ENCODE results near the gene QRICH2.
"Not testable (repeated sequence)": the region's sequence is repeated elsewhere in the genome, so short reads cannot be mapped to it uniquely, and the experiment has no call there.

Gene QRICH2

DNA sequence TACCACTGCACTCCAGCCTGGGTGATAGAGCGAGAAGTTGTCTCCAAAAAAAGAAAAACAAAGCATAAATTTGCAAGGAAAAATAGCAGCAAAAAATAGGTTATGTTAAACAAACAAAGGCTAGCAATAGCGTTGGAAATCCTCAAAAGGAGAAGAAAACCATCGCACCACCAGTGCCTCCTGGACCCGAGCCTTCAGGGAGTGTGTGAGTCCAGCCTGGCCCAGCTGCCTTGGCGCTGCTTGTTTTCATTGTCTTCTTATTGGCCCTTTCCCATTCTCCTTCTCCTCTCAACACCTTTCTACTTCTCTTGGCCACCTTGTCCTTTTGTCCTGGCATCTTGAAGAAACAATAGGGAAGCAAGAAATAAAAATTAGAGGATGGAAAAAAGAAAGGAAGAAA is 47.4 kb downstream of the QRICH2 start:
- H3K36me3 ChIP-seq (ENCODE audit: control insufficient read depth, insufficient read depth, low read length) = no peaks in the 10 kb centered on the region
- H3K4me3 ChIP-seq (replicated peaks; ENCODE audit: low read depth, low read length) = peak overlapping the region; percentile 46
- TF ChIP-seq, protein P1, sequence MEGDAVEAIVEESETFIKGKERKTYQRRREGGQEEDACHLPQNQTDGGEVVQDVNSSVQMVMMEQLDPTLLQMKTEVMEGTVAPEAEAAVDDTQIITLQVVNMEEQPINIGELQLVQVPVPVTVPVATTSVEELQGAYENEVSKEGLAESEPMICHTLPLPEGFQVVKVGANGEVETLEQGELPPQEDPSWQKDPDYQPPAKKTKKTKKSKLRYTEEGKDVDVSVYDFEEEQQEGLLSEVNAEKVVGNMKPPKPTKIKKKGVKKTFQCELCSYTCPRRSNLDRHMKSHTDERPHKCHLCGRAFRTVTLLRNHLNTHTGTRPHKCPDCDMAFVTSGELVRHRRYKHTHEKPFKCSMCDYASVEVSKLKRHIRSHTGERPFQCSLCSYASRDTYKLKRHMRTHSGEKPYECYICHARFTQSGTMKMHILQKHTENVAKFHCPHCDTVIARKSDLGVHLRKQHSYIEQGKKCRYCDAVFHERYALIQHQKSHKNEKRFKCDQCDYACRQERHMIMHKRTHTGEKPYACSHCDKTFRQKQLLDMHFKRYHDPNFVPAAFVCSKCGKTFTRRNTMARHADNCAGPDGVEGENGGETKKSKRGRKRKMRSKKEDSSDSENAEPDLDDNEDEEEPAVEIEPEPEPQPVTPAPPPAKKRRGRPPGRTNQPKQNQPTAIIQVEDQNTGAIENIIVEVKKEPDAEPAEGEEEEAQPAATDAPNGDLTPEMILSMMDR (IDR thresholded peaks at IDR 0.05; ENCODE audit: insufficient read depth, low read length, poor library complexity, severe bottlenecking) = no peak
- DNase-seq (ENCODE audit: extremely low read depth, insufficient read length) = no peak
- no peaks in the 10 kb centered on the region for H3K27me3 ChIP-seq (replicated peaks; ENCODE audit: control insufficient read depth, insufficient read depth, low read length)

DNA sequence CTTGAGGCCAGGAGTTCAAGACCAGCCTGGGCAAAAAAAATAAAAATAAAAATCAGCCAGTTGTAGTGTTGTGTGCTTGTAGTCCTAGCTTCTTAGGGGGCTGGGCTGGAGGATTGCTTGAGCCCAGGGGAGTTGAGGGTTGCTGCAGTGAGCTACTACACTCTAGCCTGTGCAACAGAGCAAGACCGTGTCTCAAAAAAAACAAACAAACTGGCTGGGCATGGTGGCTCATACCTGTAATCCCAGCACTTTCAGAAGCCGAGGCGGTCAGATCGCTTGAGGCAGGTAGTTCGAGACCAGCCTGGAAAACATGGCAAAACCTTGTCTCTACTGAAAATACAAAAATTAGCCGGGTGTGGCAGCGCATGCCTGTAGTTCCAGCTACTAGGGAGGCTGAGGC is 47.9 kb downstream of the QRICH2 start:
- no peak for DNase-seq (ENCODE audit: extremely low read depth, insufficient read length)

DNA sequence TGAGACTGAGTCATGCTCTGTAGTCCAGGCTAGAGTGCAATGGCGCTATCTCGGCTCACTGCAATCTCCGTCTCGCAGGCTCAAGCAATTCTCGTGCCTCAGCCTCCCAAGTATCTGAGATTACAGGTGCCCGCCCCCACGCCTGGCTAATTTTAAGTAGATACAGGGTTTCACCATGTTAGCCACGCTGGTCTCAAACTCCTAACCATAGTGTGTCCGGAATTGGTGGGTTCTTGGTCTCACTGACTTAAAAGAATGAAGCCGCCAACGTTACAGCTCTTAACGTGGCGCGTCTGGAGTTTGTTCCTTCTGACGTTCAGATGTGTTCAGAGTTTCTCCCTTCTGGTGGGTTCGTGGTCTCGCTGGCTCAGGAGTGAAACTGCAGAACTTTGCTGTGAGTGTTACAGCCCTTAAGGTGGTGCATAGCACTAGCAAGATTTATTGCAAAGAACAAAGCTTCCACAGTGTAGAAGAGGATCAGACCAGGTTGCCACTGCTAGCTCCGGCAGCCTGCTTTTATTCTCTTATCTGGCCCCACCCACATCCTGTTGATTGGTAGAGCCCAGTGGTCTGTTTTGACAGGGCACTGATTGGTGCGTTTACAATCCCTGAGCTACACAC is 51.5 kb downstream of the QRICH2 start:
- H3K4me3 ChIP-seq (replicated peaks; ENCODE audit: low read depth, low read length); H3K27me3 ChIP-seq (replicated peaks; ENCODE audit: control insufficient read depth, insufficient read depth, low read length); DNase-seq (ENCODE audit: extremely low read depth, insufficient read length); H3K36me3 ChIP-seq (ENCODE audit: control insufficient read depth, insufficient read depth, low read length): not testable (repeated sequence)

More for the DNA sequence above, 47.9 kb downstream of the QRICH2 start:
- Histone ChIP-seq H3K4me3 (replicated peaks; ENCODE audit: low read depth, low read length) (no peak overlapping the region), H3K27me3 (replicated peaks; ENCODE audit: control insufficient read depth, insufficient read depth, low read length) (no peaks in the 10 kb centered on the region), H3K36me3 (ENCODE audit: control insufficient read depth, insufficient read depth, low read length) (no peaks in the 10 kb centered on the region)
- TF ChIP-seq, protein P1 (IDR thresholded peaks at IDR 0.05; ENCODE audit: insufficient read depth, low read length, poor library complexity, severe bottlenecking) = no peak

DNA sequence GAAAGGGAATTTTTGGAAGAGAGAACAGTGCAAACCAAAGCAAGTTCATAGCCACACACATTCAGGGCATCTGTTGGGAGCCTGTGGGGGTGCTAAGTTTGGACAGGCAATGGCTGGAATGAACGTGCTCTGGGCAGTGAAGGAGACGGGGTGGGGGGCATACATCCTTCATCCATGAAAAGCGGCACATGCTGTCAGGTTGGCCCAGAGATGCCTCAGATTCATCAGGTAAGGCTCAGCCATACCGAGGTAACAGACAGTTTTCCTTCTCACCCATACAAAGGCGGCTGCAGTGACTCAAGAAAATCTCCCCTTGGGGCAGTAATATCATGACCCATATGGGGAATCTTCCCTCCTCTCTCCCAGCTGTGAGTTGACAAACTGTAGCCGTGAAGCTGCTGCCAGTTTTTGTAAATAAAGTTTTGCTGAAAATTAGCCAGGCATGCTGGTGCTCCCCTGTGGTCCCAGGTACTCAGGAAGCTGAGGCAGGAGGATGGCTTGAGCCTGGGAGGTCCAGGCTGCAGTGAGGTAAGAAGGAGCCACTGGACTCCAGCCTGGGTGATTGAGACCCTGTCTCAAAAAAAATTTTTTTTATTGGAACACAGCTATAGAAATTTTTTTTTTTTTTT is 52.2 kb downstream of the QRICH2 start:
- TF ChIP-seq, protein P1 (IDR thresholded peaks at IDR 0.05; ENCODE audit: insufficient read depth, low read length, poor library complexity, severe bottlenecking) = no peak

DNA sequence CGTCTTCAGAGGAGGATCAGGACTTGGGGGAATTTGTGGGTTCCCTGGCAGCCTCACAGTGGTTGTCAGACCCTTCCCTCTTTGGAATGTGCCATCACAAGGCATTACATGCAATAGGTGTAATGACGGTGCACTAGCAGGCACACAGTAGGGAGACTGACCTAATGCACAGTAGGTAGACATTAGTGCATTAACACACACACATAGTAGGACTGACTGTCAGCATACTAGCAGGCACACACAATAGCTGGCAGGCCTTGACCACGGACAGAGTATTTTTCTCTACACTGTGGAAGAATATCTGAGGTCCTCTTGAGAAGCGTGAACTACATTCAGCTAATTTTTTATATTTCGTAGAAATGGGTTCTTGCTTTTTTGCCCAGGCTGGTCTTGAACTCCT is 53.8 kb downstream of the QRICH2 start:
- DNase-seq (ENCODE audit: extremely low read depth, insufficient read length) = no peak
- Histone ChIP-seq H3K36me3 (ENCODE audit: control insufficient read depth, insufficient read depth, low read length) (no peaks in the 10 kb centered on the region), H3K27me3 (replicated peaks; ENCODE audit: control insufficient read depth, insufficient read depth, low read length) (no peaks in the 10 kb centered on the region), H3K4me3 (replicated peaks; ENCODE audit: low read depth, low read length) (no peak overlapping the region)
- TF ChIP-seq, protein P1 (IDR thresholded peaks at IDR 0.05; ENCODE audit: insufficient read depth, low read length, poor library complexity, severe bottlenecking) = no peak

More for the DNA sequence above, 52.2 kb downstream of the QRICH2 start:
- DNase-seq (ENCODE audit: extremely low read depth, insufficient read length) = no peak
- H3K27me3 ChIP-seq (replicated peaks; ENCODE audit: control insufficient read depth, insufficient read depth, low read length) = no peaks in the 10 kb centered on the region
- H3K36me3 ChIP-seq (ENCODE audit: control insufficient read depth, insufficient read depth, low read length) = no peaks in the 10 kb centered on the region
- no peak overlapping the region for H3K4me3 ChIP-seq (replicated peaks; ENCODE audit: low read depth, low read length)

DNA sequence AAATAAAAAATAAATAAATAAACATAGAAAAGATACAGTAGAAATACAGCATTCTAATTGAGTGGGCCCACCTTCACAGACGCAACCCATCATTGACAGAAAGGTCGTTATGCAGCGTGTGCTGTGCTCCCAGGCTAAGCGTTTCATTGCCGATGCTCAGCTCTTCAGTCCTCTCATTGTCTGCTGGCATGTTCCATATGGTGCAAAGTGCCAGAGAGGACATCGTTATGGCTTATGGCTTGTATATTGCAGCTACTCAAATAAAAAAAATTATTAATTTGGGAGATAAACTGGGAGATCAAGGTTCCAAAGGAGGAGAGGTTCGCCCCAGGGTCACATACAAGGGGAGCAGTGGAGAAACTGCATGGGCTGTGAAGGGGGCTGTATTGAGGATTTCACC is 54.2 kb downstream of the QRICH2 start:
- TF ChIP-seq, protein P1 (IDR thresholded peaks at IDR 0.05; ENCODE audit: insufficient read depth, low read length, poor library complexity, severe bottlenecking) = no peak
- DNase-seq (ENCODE audit: extremely low read depth, insufficient read length) = no peak
- no peaks in the 10 kb centered on the region for H3K27me3 ChIP-seq (replicated peaks; ENCODE audit: control insufficient read depth, insufficient read depth, low read length)
- H3K4me3 ChIP-seq (replicated peaks; ENCODE audit: low read depth, low read length) = no peak overlapping the region
- H3K36me3 ChIP-seq (ENCODE audit: control insufficient read depth, insufficient read depth, low read length) = no peaks in the 10 kb centered on the region

DNA sequence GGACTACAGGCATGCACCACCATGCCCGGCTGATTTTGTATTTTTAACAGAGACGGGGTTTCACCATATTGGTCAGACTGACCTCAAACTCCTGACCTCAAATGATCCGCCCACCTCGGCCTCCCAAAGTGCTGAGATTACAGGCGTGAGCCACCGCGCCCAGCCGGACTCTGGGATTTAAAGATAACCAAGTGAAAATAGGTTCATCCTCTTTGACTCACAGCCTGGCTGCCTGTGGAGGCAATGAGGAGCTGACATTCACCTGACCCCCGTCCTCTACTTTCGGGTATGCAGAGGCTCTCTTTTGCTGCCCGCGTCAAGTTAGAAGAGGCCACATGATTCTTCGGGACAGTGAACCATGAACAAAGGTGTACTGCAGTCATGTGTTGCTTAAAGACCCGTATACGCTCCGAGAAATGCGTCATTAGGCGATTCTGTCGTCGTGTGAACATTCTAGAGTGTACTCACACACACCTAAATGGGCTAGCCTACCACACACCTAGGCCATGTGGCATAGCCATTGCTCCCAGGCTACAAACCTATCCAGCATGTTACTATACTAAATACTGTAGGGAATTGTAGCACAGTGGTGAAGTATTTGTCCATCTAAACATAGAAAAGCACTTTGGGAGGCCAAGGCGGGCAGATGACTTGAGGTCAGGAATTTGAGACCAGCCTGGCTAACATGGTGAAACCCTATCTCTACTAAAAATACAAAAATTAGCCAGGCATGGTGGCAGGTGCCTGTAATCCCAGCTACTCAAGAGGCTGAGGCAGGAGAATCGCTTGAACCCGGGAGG is 54.9 kb downstream of the QRICH2 start:
- H3K27me3 ChIP-seq (replicated peaks; ENCODE audit: control insufficient read depth, insufficient read depth, low read length); DNase-seq (ENCODE audit: extremely low read depth, insufficient read length); H3K4me3 ChIP-seq (replicated peaks; ENCODE audit: low read depth, low read length); H3K36me3 ChIP-seq (ENCODE audit: control insufficient read depth, insufficient read depth, low read length): not testable (repeated sequence)

Data from GM06990 (cell line).